Body of pancreas (tissue), 4 donors: ENCODE measurements around the gene CYREN.

ENCODE experiments used
- CTCF ChIP-seq, 7 experiments: fragments of 450-650 bp in 4 of 7; fragments of 200-600 bp in 3 of 7; sonication (generic) in 3 of 7; IDR thresholded peaks; one replicate each; pipeline ENCODE4 v1.5.1; 2016 to 2019; ENCODE audit warnings: antibody characterized with exemption in 7 of 7
- POLR2A ChIP-seq, 3 donors: fragments of 450-650 bp; IDR thresholded peaks; one replicate each; pipeline ENCODE4 v1.6.1; 2016; ENCODE audit warnings: antibody characterized with exemption in 3 of 3, mild to moderate bottlenecking in 2 of 3

- no peak for TF ChIP-seq CTCF (IDR thresholded peaks at IDR 0.05)
- TF ChIP-seq POLR2A (IDR thresholded peaks at IDR 0.05) = no peak
Observed at GRCh38 chr7:135217645-135218509, 47.4 kb upstream of the CYREN start.
